ENCODE measurements around the gene SIX5. TPM values are rescaled to one million over a fixed set of nuclear protein-coding genes. Genes with fewer than 3 reads are reported as not detected.
A peak's percentile ranks its signal among the peaks of the same experiment; 100 is the strongest.

The SIX5 gene
- total RNA-seq, 1 donor from 2014 or later = 20.6 TPM

DNA sequence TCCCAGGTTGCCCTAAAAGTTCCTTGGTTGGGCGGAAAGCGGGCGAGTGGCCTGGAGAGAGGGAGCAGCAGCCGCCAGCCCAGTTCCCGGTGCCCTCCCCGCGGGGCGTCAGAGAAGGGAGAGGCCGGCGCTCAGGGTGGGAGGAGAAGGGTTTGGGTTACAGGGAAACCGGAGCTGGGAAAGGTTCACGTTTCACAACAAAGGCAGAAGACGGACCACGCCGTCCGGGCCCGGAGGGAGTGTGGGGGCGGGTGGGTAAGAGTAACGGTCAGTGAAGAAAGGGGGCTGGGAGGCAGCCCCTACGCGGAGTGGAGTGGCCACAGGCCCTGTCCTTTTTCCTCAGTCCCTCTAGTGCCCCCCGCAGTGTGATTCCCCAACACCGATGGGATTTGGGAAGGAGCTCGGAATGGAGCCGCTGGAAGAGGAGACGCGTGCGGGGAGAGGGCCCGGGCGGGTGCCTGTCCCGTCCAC is 1.6 kb downstream of the SIX5 start:
- intact Hi-C loops (cut with DNase I) = no loop called here
- peak overlapping the region; percentile 98 for H3K27ac ChIP-seq
- no peaks in the 10 kb centered on the region for H3K9me3 ChIP-seq
- peaks cover 0 to 7% of the 10 kb centered on the region in 2 donors for H3K36me3 ChIP-seq
- no peaks in the 10 kb centered on the region for H3K27me3 ChIP-seq
- peak in 1 of 2 donors; percentile 93 for DNase-seq (ENCODE audit: extremely low spot score in 2 of 2)
- peak overlapping the region; percentile 58 to 80 for H3K4me3 ChIP-seq
- TF ChIP-seq POLR2AphosphoS5 (IDR thresholded peaks at IDR 0.05; ENCODE audit: insufficient read depth in 1 of 2, low read depth in 1 of 2) (peak in 1 of 2 donors; percentile 90), POLR2A (IDR thresholded peaks at IDR 0.05) (peak in 1 of 2 donors; percentile 56)
- TF ChIP-seq, protein P1, sequence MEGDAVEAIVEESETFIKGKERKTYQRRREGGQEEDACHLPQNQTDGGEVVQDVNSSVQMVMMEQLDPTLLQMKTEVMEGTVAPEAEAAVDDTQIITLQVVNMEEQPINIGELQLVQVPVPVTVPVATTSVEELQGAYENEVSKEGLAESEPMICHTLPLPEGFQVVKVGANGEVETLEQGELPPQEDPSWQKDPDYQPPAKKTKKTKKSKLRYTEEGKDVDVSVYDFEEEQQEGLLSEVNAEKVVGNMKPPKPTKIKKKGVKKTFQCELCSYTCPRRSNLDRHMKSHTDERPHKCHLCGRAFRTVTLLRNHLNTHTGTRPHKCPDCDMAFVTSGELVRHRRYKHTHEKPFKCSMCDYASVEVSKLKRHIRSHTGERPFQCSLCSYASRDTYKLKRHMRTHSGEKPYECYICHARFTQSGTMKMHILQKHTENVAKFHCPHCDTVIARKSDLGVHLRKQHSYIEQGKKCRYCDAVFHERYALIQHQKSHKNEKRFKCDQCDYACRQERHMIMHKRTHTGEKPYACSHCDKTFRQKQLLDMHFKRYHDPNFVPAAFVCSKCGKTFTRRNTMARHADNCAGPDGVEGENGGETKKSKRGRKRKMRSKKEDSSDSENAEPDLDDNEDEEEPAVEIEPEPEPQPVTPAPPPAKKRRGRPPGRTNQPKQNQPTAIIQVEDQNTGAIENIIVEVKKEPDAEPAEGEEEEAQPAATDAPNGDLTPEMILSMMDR (IDR thresholded peaks at IDR 0.05) = no peak
- peaks cover 58% of the 10 kb centered on the region for H3K4me1 ChIP-seq

DNA sequence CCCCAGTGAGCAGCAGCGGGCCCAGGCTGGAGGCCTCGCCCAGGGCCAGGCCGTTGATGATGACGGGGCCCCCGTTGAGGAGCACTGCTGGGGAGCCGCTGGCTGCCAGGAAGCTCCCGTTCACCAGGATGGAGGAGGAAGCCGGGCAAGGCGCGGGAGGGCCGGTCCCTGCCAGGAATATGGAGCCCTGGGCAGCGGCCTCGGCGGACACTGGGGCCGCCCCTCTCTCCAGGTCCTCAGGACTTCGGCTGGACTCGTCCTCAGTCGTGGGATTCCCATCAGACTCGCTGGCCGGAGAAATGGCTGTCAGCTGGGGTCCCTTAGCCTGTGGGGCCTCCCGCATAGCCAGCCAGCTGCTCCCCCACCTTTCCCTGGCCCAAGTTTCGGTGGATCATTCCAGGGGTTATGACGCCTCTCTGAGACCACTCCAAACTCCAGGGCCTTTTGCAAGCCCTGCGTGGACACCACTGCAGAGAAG is 2.1 kb downstream of the SIX5 start:
- TF ChIP-seq, protein P1 (IDR thresholded peaks at IDR 0.05) = no peak
- TF ChIP-seq POLR2A (IDR thresholded peaks at IDR 0.05) (no peak), POLR2AphosphoS5 (IDR thresholded peaks at IDR 0.05; ENCODE audit: insufficient read depth in 1 of 2, low read depth in 1 of 2) (no peak)

DNA sequence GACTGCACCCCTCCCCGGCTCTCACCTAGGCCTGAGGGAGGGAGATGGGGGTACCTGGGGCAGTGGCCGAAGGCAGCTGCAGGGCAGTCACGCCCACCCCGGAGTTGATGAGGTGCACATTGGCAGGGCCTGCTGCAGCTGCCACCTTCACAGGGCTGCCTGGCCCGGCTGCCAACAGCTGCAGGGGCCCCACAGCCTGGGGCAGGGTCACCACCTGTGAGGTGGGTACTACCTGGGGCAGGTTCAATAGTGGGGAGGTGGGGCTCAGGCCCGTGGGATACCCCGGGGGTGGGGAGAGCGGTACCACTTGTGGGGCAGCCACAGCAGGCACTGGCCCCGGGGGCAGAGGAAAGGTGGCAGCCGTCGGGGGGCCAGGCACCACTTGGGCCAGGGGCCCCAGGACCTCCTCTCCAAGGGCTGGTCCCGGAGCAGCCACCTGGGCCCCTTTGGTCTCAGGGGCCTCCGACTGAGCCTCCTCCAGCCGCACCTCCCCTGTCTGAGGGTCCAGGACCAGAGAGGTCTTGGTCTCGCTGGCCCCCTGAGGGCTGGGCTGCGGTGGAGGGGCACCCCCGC is 2.7 kb downstream of the SIX5 start:
- Histone ChIP-seq H3K27me3 (no peaks in the 10 kb centered on the region), H3K27ac (peak overlapping the region; percentile 98), H3K4me1 (peaks cover 56% of the 10 kb centered on the region), H3K9me3 (no peaks in the 10 kb centered on the region), H3K4me3 (peak overlapping the region; percentile 58 to 80), H3K36me3 (peaks cover 0 to 7% of the 10 kb centered on the region in 2 donors)
- intact Hi-C loops (cut with DNase I) = no loop called here
- DNase-seq (ENCODE audit: extremely low spot score in 2 of 2) = no peak
- TF ChIP-seq POLR2AphosphoS5 (IDR thresholded peaks at IDR 0.05; ENCODE audit: insufficient read depth in 1 of 2, low read depth in 1 of 2) (no peak), POLR2A (IDR thresholded peaks at IDR 0.05) (no peak)
- TF ChIP-seq, protein P1 (IDR thresholded peaks at IDR 0.05) = no peak

More for the DNA sequence above, 2.1 kb downstream of the SIX5 start:
- Histone ChIP-seq H3K36me3 (peaks cover 0 to 7% of the 10 kb centered on the region in 2 donors), H3K27me3 (no peaks in the 10 kb centered on the region), H3K4me1 (peaks cover 58% of the 10 kb centered on the region), H3K4me3 (peak overlapping the region; percentile 58 to 80), H3K9me3 (no peaks in the 10 kb centered on the region), H3K27ac (peak overlapping the region; percentile 98)
- peak in 1 of 2 donors; percentile 92 for DNase-seq (ENCODE audit: extremely low spot score in 2 of 2)
- intact Hi-C loops (cut with DNase I) = no loop called here

DNA sequence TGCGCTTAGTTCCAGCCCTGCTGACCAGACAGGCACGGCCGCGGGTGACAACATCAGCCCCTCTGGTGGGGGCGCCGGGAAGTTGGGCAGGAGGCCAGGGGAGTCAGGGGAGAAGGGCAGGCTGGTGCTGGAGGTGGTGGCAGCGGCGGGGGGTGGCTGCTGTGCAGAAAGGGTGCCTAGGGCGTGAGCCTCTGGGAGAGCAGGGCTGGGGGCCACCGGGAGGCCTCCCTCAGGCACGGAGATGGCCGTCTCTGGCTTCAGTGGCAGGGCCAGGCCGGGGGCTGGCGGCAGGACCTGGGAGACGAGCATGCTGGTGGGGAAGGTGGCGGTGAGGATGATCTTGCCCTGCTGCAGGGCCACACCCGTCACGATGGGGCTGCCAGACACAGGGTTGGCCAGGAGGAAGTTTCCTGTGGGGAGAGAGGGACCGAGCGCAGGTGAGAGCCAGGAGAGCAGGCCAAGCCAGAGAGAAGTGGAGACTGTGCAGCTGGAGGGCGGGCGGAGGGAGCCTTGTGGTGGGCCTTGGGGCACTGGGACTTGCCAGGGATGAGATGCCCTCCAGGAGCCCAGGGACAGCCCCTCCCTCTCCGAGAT is 3.3 kb downstream of the SIX5 start:
- Histone ChIP-seq H3K4me1 (peaks cover 50% of the 10 kb centered on the region), H3K9me3 (no peaks in the 10 kb centered on the region), H3K27me3 (no peaks in the 10 kb centered on the region), H3K4me3 (peak overlapping the region in 1 of 2 donors; percentile 58), H3K36me3 (peaks cover 0 to 7% of the 10 kb centered on the region in 2 donors), H3K27ac (peak overlapping the region; percentile 98)
- TF ChIP-seq, protein P1 (IDR thresholded peaks at IDR 0.05) = no peak
- TF ChIP-seq POLR2A (IDR thresholded peaks at IDR 0.05) (no peak), POLR2AphosphoS5 (IDR thresholded peaks at IDR 0.05; ENCODE audit: insufficient read depth in 1 of 2, low read depth in 1 of 2) (no peak)
- DNase-seq (ENCODE audit: extremely low spot score in 2 of 2) = no peak
- intact Hi-C loops (cut with DNase I) = no loop called here
